ENCODE results near the gene SLC9A4.

The SLC9A4 gene

GRCh38 chr2:102514061-102514785, 41.2 kb downstream of the SLC9A4 start:
- TF ChIP-seq, protein P1, sequence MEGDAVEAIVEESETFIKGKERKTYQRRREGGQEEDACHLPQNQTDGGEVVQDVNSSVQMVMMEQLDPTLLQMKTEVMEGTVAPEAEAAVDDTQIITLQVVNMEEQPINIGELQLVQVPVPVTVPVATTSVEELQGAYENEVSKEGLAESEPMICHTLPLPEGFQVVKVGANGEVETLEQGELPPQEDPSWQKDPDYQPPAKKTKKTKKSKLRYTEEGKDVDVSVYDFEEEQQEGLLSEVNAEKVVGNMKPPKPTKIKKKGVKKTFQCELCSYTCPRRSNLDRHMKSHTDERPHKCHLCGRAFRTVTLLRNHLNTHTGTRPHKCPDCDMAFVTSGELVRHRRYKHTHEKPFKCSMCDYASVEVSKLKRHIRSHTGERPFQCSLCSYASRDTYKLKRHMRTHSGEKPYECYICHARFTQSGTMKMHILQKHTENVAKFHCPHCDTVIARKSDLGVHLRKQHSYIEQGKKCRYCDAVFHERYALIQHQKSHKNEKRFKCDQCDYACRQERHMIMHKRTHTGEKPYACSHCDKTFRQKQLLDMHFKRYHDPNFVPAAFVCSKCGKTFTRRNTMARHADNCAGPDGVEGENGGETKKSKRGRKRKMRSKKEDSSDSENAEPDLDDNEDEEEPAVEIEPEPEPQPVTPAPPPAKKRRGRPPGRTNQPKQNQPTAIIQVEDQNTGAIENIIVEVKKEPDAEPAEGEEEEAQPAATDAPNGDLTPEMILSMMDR (conservative IDR thresholded peaks at IDR 0.05; ENCODE audit: low read depth, low read length) = no peak
- no peak overlapping the region for H3K4me3 ChIP-seq (ENCODE audit: low read depth, low read length)
- DNase-seq (ENCODE audit: low read depth) = peak; percentile 96

- TF ChIP-seq, protein P1 (conservative IDR thresholded peaks at IDR 0.05; ENCODE audit: low read depth, low read length) = no peak
- no peak for DNase-seq (ENCODE audit: low read depth)
- no peak overlapping the region for H3K4me3 ChIP-seq (ENCODE audit: low read depth, low read length)
These were observed 42.8 kb downstream of the SLC9A4 start for GRCh38 chr2:102515851-102516250.

- no peak overlapping the region for H3K4me3 ChIP-seq (ENCODE audit: low read depth, low read length)
- no peak for DNase-seq (ENCODE audit: low read depth)
- TF ChIP-seq, protein P1 (conservative IDR thresholded peaks at IDR 0.05; ENCODE audit: low read depth, low read length) = no peak
These were observed 45.1 kb downstream of the SLC9A4 start for GRCh38 chr2:102518170-102518569.

- H3K4me3 ChIP-seq (ENCODE audit: low read depth, low read length) = no peak overlapping the region
- TF ChIP-seq, protein P1 (conservative IDR thresholded peaks at IDR 0.05; ENCODE audit: low read depth, low read length) = peak; percentile 78
- DNase-seq (ENCODE audit: low read depth) = peak; percentile 61
These were observed 47.0 kb downstream of the SLC9A4 start for GRCh38 chr2:102520009-102520408.

GRCh38 chr2:102520801-102521200, 47.8 kb downstream of the SLC9A4 start:
- DNase-seq (ENCODE audit: low read depth) = peak; percentile 13
- TF ChIP-seq, protein P1 (conservative IDR thresholded peaks at IDR 0.05; ENCODE audit: low read depth, low read length) = no peak
- no peak overlapping the region for H3K4me3 ChIP-seq (ENCODE audit: low read depth, low read length)

DNA sequence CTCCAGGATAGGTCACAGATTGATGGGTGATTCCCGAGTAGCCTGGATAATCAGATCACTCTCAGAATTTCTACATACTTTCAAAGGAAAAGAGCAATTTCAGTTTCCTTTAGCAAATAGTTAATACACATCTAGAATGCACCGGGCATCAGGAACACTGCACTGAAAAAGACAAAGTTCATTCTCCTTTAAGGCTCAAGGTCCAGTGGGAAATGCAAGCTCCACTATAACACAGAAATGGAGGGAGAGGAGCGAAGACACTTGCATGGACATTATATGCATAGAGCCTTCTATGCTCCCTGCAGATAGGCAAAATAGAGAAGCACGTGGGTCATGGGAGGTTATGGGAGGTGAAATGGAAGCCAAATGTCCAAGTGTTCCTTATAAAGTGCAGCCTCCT, 49.1 kb downstream of the SLC9A4 start:
- H3K4me3 ChIP-seq (ENCODE audit: low read depth, low read length) = no peak overlapping the region
- no peak for DNase-seq (ENCODE audit: low read depth)
- TF ChIP-seq, protein P1 (conservative IDR thresholded peaks at IDR 0.05; ENCODE audit: low read depth, low read length) = no peak

- DNase-seq (ENCODE audit: low read depth) = no peak
- TF ChIP-seq, protein P1 (conservative IDR thresholded peaks at IDR 0.05; ENCODE audit: low read depth, low read length) = no peak
- no peak overlapping the region for H3K4me3 ChIP-seq (ENCODE audit: low read depth, low read length)
These were observed 49.9 kb downstream of the SLC9A4 start for GRCh38 chr2:102522890-102523289.
